ENCODE data around the gene PUSL1.

The PUSL1 gene

DNA sequence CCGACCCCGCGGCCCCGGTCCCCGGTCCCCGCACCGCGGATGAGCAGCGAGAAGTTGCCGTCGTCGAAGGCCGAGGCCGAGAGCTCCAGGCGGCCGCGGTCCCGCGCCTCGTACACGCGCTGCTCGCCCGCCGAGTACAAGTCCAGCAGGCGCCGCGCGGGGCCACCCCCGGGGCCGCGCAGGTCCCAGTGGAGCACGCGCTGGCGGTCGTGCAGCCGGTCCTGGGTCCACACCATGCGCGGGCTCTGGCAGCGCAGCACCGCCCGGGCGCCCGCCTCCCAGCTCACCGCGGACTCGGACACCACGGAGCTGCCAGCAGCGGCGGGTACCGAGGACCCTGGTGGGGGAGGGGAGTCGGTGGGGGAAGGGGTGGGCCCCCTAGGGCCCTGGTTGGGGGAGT, 47.0 kb downstream of the PUSL1 start:
- Histone ChIP-seq H3K36me3 (ENCODE audit: control insufficient read depth, insufficient read depth, low read length) (no peaks in the 10 kb centered on the region), H3K9me3 (ENCODE audit: control insufficient read depth, low read length) (no peaks in the 10 kb centered on the region), H3K27me3 (ENCODE audit: control insufficient read depth, insufficient read depth, low read length, poor library complexity, severe bottlenecking) (no peaks in the 10 kb centered on the region), H3K27ac (ENCODE audit: insufficient read depth, low read depth, low read length, poor library complexity, severe bottlenecking) (no peak overlapping the region), H3K4me3 (ENCODE audit: insufficient read depth, low read depth, low read length) (no peak overlapping the region), H3K4me1 (ENCODE audit: control insufficient read depth, insufficient read depth, low read length) (peaks cover 55% of the 10 kb centered on the region)
- 91 to 95% methylated on average over 44 to 52 of the region's 52 CpGs for WGBS, 2 experiments

DNA sequence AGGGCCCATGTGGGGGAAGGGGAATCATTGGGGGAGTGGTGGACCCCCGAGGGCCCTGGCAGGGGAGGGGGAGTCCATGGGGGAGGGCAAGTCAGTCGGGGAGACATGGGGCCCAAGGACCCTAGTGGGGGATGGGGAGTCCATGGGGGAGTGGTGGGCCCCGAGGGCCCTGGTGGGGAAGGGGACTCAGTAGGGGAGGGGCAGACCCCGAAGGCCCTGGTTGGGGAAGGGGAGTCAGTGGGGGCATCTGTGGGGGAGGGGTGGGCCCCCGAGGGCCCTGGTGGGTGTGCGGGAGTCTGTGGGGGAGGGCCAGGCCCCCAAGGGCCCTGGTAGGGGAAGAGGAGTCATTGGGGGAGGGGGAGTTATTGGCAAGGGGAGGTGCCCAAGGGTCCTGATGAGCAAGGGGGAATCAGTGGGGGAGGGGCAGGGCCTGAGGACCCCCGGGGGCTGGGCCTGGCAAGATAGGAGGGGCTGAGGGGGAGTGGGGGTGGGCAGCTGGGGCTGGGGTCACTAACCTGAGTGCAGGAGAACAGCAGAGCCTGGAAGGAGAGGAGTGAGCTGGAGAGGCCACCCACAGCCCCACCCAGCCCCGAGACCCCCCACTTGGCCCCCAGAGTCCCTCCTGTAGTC, 47.9 kb downstream of the PUSL1 start:
- WGBS, 2 experiments = 88 to 89% methylated on average over 8 of the region's 8 CpGs
- H3K27me3 ChIP-seq (ENCODE audit: control insufficient read depth, insufficient read depth, low read length, poor library complexity, severe bottlenecking) = no peaks in the 10 kb centered on the region
- H3K27ac ChIP-seq (ENCODE audit: insufficient read depth, low read depth, low read length, poor library complexity, severe bottlenecking) = no peak overlapping the region
- H3K9me3 ChIP-seq (ENCODE audit: control insufficient read depth, low read length) = no peaks in the 10 kb centered on the region
- peaks cover 63% of the 10 kb centered on the region for H3K4me1 ChIP-seq (ENCODE audit: control insufficient read depth, insufficient read depth, low read length)
- no peak overlapping the region for H3K4me3 ChIP-seq (ENCODE audit: insufficient read depth, low read depth, low read length)
- no peaks in the 10 kb centered on the region for H3K36me3 ChIP-seq (ENCODE audit: control insufficient read depth, insufficient read depth, low read length)

GRCh38 chr1:1356796-1357401, 48.5 kb downstream of the PUSL1 start:
- peaks cover 64% of the 10 kb centered on the region for H3K4me1 ChIP-seq (ENCODE audit: control insufficient read depth, insufficient read depth, low read length)
- H3K27ac ChIP-seq (ENCODE audit: insufficient read depth, low read depth, low read length, poor library complexity, severe bottlenecking) = no peak overlapping the region
- H3K27me3 ChIP-seq (ENCODE audit: control insufficient read depth, insufficient read depth, low read length, poor library complexity, severe bottlenecking) = no peaks in the 10 kb centered on the region
- H3K36me3 ChIP-seq (ENCODE audit: control insufficient read depth, insufficient read depth, low read length) = no peaks in the 10 kb centered on the region
- H3K9me3 ChIP-seq (ENCODE audit: control insufficient read depth, low read length) = no peaks in the 10 kb centered on the region
- 71 to 73% methylated on average over 26 of the region's 26 CpGs for WGBS, 2 experiments
- H3K4me3 ChIP-seq (ENCODE audit: insufficient read depth, low read depth, low read length) = peak overlapping the region; percentile 45

- Histone ChIP-seq H3K27ac (ENCODE audit: insufficient read depth, low read depth, low read length, poor library complexity, severe bottlenecking) (peak overlapping the region; percentile 76), H3K4me1 (ENCODE audit: control insufficient read depth, insufficient read depth, low read length) (peaks cover 59% of the 10 kb centered on the region)
- 25% methylated on average over 17 of the region's 18 CpGs for WGBS, 2 experiments
These were observed 49.6 kb downstream of the PUSL1 start for GRCh38 chr1:1357871-1358432.

DNA sequence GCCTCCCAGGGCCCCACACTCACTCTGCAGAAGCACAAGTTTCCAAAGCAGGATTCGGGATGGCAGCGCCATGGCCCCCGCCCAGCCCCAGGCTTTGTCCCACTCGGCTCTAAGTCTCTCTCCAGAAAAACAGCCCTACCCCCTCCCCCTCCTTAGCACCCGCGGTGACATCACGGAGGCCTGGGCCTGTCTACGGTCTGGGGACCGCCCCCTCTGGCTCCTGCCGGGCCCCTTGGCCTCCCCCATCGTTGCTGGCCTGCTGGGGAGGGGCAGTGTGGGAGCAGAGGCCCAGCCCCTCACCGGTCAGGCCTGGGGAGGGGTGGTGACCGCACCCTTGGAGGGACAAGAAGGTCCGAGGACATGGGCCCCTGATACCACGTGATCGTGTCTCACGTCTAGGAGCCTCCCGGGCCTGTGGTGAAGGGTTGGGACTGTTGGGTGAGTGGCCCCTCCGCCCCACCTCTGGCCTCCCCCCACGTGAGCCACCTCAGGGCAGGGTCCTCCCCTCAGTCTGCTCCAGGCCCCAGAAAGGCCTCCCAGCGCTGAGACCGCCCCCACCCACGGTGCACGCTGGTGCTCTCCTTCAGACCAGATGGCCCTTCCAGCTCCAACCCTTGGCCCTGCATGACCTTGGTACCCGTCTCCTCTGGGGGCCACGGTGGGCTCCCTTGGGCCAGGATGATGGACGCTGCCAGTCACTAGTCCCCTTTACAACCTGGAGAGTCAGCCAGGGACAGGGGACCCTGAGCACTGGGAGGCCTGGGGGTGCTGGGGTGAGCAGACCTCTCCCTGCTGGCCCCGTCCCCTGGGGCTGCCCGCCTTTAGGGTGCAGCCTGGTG, 50.3 kb downstream of the PUSL1 start, which contains the start of gene MXRA8:
TSS of gene MXRA8 (minus strand) at position 123 of the 839 bp plus-strand sequence. CDS start at position 72, 51 bp downstream.
- no peaks in the 10 kb centered on the region for H3K9me3 ChIP-seq (ENCODE audit: control insufficient read depth, low read length)
- 41% methylated on average over 29 of the region's 29 CpGs for WGBS, 2 experiments
- peaks cover 54% of the 10 kb centered on the region for H3K4me1 ChIP-seq (ENCODE audit: control insufficient read depth, insufficient read depth, low read length)
- peak within 1 kb of the TSS; percentile 88 for H3K27ac ChIP-seq (ENCODE audit: insufficient read depth, low read depth, low read length, poor library complexity, severe bottlenecking)
- H3K36me3 ChIP-seq (ENCODE audit: control insufficient read depth, insufficient read depth, low read length) = no peaks in the 10 kb centered on the region
- no peaks in the 10 kb centered on the region for H3K27me3 ChIP-seq (ENCODE audit: control insufficient read depth, insufficient read depth, low read length, poor library complexity, severe bottlenecking)
- peak within 1 kb of the TSS; percentile 45 for H3K4me3 ChIP-seq (ENCODE audit: insufficient read depth, low read depth, low read length)

More at GRCh38 chr1:1357871-1358432, 49.6 kb downstream of the PUSL1 start:
- Histone ChIP-seq H3K9me3 (ENCODE audit: control insufficient read depth, low read length) (no peaks in the 10 kb centered on the region), H3K4me3 (ENCODE audit: insufficient read depth, low read depth, low read length) (peak overlapping the region; percentile 45), H3K36me3 (ENCODE audit: control insufficient read depth, insufficient read depth, low read length) (no peaks in the 10 kb centered on the region), H3K27me3 (ENCODE audit: control insufficient read depth, insufficient read depth, low read length, poor library complexity, severe bottlenecking) (no peaks in the 10 kb centered on the region)

GRCh38 chr1:1359308-1359663, 50.9 kb downstream of the PUSL1 start:
- Histone ChIP-seq H3K9me3 (ENCODE audit: control insufficient read depth, low read length) (no peaks in the 10 kb centered on the region), H3K36me3 (ENCODE audit: control insufficient read depth, insufficient read depth, low read length) (no peaks in the 10 kb centered on the region), H3K4me3 (ENCODE audit: insufficient read depth, low read depth, low read length) (no peak overlapping the region), H3K27ac (ENCODE audit: insufficient read depth, low read depth, low read length, poor library complexity, severe bottlenecking) (peak overlapping the region; percentile 88), H3K4me1 (ENCODE audit: control insufficient read depth, insufficient read depth, low read length) (peaks cover 48% of the 10 kb centered on the region), H3K27me3 (ENCODE audit: control insufficient read depth, insufficient read depth, low read length, poor library complexity, severe bottlenecking) (no peaks in the 10 kb centered on the region)
- WGBS, 2 experiments = 88 to 93% methylated on average over 6 of the region's 6 CpGs

- H3K36me3 ChIP-seq (ENCODE audit: control insufficient read depth, insufficient read depth, low read length) = no peaks in the 10 kb centered on the region
- peaks cover 48% of the 10 kb centered on the region for H3K4me1 ChIP-seq (ENCODE audit: control insufficient read depth, insufficient read depth, low read length)
- peak overlapping the region; percentile 88 for H3K27ac ChIP-seq (ENCODE audit: insufficient read depth, low read depth, low read length, poor library complexity, severe bottlenecking)
- H3K9me3 ChIP-seq (ENCODE audit: control insufficient read depth, low read length) = no peaks in the 10 kb centered on the region
- no peaks in the 10 kb centered on the region for H3K27me3 ChIP-seq (ENCODE audit: control insufficient read depth, insufficient read depth, low read length, poor library complexity, severe bottlenecking)
- WGBS, 2 experiments = 67 to 70% methylated on average over 28 of the region's 28 CpGs
- no peak overlapping the region for H3K4me3 ChIP-seq (ENCODE audit: insufficient read depth, low read depth, low read length)
These were observed 51.5 kb downstream of the PUSL1 start for GRCh38 chr1:1359664-1360468.

DNA sequence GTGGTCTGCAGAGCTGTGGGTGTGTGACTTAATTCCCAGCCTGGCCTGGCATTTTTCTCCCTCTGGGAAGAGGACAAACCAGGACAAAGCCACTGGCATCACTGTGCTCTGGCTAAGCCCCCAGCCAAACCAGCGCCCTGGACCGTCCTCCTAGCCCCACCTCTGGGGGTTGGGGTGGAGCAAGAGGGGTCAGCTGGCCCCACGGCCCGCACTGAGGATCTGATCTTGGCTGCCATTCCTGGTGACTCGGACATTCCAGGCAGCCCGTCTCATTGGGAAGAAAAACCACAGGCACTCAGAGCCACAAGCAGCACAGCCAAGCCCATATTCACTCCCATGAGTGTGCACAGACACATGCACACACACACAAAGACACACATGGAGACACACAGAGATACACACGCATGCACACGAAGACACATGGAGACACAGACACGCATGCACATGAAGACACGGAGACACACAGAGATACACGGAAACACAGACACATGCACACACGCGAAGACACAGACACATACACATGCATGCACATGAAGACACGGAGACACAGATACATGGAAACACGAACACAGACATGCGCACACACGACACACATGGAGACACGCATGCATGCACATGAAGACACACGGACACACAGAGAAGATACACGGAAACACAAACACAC, 52.2 kb downstream of the PUSL1 start:
- Histone ChIP-seq H3K27ac (ENCODE audit: insufficient read depth, low read depth, low read length, poor library complexity, severe bottlenecking) (peak overlapping the region; percentile 88), H3K9me3 (ENCODE audit: control insufficient read depth, low read length) (no peaks in the 10 kb centered on the region), H3K36me3 (ENCODE audit: control insufficient read depth, insufficient read depth, low read length) (no peaks in the 10 kb centered on the region), H3K4me1 (ENCODE audit: control insufficient read depth, insufficient read depth, low read length) (peaks cover 48% of the 10 kb centered on the region), H3K27me3 (ENCODE audit: control insufficient read depth, insufficient read depth, low read length, poor library complexity, severe bottlenecking) (no peaks in the 10 kb centered on the region), H3K4me3 (ENCODE audit: insufficient read depth, low read depth, low read length) (no peak overlapping the region)
- WGBS, 2 experiments = 78 to 82% methylated on average over 20 of the region's 20 CpGs

Data from ectodermal cell (in vitro differentiated cells).